ENCODE data around the gene PLA2G4E.

PLA2G4E gene

DNA sequence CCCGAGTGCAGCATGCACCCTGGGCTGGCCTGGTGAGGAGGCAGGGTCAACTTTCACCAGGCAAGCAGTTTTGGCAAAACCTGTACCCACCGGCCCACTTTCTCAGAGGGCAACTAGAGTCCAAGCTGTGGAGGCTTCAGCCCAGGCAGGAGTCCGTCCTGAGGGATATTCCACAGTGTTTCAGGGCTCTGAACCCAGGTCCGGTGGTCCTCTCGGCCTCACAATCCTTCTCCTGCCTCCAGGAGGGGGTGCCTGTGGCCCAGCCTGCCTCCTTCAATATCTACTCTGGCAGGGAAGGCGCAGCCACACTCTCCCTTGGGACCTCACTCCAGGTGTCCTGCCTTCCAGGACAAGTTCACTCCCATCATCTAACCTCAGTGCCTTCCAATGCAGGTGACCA is 3.9 kb downstream of the PLA2G4E start:
- no peak for DNase-seq

DNA sequence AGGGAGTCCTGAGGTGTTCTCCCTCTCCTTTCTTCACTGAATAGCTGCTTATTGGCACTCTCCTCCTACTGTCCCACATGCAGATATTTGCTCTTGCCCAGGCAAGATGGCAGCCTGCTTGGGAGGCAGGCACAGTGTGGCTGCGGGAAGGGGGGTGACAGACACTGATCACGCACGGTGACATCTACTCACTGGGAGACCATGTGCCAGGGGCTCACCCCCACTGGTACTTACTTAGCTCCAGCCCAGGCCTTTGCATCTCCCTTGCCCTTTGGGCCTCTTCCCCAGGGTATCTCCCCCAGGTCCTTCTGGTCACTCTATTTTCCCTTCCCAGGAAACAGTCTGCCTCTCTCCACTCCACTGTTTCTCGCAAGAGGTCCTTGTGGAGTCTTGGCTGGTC is 6.4 kb downstream of the PLA2G4E start:
- no peak for DNase-seq

DNA sequence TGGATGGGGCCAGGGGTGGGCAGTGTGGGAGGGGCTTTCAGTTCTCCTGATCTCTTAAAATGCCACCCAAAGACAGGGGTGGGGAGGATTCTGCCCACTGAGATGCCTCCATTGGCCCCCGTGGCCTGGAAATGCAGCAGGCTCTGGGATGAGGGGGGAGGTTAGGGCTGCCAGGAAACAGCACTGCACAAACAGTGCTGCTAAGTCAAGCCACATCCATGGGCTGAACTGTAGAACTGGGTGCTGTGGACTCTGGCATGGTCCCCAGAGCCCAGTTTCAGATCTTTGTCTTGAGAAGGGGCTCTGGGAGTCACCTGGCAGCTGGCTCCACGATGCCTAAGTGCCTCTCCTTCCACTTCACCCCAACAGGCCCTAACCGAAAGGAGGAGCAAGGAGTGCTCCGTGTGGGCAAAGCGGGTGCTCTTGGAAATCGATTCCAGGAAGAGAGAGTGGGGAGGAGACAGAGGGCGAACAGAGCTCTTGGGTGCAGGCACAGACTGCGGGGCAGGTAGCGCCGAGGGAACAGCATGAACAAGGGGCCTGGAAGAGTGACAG is 7.8 kb downstream of the PLA2G4E start:
- DNase-seq = no peak

DNA sequence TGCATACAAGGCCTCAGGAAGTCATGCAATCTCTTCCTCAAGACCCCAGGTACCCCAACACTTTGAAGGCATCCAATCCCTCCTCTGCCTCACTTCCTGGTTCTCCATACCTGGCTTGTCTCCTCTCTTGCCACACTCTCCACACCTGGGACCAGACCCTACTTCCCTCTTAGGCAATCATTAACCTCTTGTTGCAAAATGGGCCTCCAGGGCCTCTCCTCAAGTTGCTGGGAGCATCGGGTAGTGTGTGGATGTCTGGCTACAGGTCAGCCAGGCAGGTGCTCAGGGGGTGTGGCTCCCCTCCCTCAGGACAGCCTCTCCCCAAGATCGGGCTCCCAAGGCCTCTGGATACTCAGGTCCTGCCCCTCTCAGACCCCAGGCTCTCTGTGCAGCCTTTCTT is 8.6 kb downstream of the PLA2G4E start:
- no peak for DNase-seq

DNA sequence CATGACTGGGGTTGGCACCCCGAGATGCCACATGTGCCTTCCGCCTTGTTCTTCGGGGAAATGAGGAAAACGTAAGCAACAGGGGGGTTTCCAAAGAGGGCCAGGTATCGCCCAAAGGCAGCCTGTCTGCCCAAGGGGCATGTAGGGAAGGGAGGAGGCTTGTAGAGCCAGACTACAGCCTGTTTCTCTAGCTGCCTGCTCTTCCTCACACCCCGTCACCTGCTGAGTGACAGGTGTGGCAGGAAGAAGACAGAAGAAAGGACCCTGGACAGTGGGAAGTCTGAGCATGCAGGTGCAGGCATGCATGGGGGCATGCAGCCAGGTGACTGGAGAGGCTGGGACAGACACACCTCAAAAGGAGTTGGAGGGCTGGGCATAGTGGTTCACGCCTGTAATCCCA is 9.8 kb downstream of the PLA2G4E start:
- no peak for DNase-seq

DNA sequence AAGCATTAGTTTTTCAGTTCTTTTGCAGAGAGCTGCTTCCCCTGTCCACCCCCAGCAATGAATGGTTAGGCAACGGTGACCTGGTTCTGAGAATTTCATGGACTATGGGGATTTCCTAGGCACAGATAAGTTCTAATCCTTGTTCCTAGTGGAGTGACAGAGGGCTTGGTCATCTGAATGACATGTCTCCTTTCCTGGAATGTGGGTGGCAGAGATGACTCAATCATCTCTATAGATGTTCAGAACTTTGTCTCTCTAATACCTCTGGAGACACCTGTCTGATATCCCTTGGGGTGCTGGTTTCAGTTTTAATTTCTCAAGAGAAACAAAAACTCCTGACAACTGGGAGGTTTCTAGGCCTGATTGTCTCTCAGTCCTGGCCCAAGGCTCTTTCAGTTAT is 10.4 kb downstream of the PLA2G4E start:
- DNase-seq = peak; percentile 7

DNA sequence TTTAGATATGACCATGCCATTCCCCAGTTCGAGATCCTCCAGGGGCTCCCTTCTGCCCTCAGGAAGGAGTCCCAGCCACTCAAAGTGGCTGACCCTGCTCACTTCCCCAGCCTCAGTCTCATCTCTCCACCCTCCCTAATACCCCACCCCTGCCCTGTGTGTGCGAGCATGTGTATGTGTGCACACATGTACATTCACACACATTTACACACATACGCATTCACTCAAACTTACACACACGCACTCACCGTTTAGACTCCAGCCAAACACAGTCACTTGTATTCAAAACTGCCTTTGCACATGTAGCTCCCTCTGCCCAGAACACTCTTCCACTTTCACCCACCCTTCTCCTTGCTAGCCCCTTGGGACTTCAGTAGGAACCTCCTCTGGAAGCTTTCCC is 11.4 kb downstream of the PLA2G4E start:
- no peak for DNase-seq

DNA sequence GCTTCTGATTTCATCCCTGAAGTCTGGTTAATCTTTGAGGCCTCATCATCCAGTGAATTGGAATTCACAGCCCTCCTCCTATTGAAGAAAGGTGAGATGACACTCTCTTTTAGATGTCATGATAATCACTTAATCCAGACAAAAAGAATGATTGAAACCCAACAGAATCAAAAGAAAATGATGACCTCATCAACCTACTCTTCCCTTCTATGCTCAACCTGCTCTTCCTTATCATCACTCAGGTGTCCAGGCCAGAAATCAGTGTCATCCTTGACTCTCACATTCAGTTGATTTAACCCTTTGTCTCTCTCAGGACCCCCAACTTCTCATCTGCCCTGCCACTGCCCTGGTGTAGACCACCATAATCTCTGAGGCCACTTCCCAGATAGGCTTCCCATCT is 11.8 kb downstream of the PLA2G4E start:
- no peak for DNase-seq

DNA sequence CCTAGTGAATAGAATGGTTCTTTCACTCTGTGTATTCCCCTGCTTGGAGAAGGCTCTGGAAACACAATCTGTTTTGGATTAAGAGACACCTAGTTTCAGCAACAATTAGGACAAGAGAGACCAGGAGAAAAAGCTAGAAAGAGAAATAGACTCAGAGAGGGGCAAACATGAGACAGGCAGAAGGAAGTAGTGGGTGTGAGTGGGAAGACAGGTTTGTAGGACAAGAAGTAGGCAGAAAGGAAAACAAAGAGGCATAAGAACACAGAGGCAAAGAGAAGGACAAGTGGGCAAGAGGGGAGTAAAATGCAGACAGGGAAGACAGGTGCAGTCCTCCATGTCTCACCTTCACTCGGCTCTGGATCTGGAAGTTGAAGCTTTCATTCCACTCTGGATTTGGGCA is 13.5 kb downstream of the PLA2G4E start:
- DNase-seq = no peak

DNA sequence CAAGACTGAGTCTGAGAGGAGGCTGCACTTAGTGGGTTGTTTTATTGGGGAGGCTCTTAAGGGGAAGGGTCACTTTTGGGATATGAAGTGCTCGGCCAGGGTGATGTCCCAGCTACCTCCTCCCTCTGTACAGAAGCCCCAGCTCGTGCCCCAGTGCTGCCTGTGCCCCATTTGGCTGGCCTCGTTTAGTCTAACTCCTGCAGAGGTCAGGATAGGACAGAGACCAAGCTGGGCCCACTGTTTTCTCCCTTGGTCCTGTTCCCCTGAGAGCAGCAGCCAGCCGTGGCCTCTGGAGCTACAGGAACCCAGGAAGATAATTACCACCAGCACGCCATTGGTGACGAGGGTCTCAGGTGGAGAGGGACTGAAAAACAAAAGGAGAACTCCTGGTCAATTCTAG is 18.5 kb downstream of the PLA2G4E start:
- no peak for DNase-seq

DNA sequence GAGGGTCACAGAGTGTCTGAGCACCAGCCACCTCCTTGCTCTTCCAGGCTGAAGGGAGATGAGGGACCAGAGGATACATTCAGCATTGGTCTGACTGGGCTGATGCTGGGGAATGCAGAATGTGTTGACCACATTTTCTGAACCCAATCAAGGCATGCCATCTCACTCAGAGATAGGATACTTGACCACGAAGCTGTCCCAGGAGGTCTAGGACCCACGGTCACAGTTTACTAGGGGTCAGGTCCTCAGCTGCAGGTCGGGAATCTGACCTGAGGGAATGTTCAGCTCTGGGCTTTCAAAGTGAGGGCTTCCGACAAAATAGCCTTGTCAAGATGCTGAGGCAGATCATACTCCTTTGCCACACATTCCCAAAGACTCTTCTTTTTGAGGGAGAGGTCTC is 19.6 kb downstream of the PLA2G4E start:
- DNase-seq = no peak

DNA sequence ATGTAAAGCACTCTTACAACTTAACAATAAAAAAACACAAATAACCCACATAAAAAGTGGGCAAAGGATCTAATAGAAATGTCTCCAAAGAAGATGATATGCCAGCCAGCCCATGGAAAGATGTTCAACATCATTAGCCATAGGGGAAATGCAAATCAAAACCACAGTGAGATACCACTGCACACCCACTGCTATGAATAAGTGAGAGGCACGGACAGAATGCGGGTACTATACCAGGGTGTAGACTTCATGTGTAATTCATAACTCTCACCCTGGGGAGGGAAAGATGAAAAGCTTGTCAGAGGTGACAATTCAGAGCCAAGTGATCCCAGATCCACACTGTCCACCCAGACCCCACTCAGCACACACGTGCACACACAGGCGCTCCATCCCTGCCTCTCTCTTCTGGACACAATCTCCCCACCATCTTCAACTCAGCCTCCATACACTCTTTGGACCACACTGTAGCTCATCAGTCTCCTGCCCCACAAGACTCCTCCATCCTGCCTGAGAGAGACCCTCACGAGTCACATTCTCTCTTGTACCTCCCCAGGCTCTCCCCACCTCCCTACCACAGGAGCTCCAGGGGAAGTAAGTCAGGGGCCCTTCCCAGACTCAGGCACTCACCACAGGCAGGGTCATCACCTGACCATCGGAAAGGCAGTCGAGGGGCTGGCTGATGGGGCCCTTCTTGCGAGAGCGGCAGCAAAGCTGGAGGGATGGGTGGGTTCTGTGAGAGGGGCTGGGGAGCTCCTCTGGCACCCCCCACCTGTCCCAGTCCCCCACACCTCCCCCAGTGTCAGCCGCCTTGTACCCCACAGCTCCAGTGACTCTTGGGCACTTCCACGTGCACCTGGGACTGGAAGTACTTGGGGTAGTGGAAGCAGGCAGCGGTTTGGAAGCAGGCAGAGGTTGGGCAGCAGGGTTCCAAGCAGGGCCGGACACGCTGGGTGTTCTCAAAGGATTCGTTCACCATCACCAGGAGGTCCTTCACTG is 21.3 kb downstream of the PLA2G4E start:
- no peak for DNase-seq

DNA sequence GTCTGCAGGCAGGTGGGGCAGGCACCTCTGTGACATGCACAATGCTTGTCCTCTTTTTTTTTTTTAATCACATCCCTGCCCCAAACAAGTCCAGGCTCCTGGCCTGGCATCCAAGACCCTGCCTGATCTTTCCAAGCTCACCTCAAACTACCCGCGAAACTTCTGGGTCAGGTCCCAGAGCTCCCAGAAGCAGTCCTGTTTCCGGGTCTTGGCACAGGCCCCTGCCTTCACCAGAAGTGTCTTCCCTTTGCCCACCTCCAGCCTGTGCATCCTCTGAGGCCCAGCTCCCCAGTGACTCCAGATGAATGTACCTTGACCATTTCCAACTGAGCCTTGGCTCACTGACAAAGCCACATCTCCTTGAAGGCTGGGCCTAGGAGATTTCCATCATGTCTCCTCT is 23.0 kb downstream of the PLA2G4E start:
- DNase-seq = no peak

DNA sequence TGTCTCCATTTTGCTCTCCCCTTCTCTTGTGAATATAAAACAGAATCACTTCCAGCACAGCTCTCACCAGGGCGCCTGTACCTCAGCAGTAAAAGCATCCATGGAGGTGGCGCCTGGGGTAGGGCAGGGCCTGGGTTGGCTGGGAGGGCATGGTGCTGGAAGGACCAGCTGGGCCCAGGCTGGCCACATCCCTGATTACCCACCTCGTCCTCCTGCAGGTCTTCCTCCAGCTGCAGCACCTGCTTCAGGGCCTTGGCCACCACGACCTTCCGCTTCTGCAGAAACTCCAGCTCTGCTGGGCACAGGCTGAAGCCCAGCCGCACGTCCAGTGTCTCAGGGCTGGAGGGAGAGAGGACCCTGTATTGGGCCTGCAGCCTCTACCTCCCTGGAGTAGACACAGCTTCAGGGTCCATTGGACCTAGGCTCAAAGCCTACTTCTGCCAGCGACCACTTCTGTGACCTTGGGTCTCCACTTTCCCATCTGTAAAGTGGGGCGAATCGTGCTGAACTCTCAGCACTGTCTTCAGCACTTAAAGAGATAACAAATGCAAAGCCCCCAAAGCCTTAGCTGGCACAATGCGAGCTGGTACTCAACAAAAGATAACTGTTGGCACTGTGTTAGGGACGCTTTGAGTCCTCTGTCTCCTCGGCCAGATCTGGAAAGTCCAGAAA is 23.8 kb downstream of the PLA2G4E start:
- DNase-seq = no peak

DNA sequence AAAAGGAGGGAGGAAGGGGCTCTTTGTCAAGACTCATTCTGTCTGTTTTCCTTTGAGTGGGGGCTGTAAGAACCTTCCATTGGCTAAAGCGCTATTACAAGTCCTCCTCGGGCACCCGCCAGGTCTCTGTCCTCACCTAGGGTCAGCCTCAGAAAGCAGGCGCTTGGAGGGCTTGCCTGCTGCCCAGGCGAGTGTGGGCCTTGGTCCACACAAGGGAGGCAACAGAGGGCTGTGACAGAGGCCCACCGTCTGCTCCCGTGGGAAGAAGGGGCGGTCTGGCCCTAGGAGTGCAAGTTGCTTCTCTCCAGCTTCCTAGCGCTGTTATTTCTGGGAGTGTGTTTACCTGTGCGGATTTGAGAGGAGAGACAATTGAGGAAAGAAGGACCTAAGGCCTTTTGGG is 24.5 kb downstream of the PLA2G4E start:
- DNase-seq = no peak

DNA sequence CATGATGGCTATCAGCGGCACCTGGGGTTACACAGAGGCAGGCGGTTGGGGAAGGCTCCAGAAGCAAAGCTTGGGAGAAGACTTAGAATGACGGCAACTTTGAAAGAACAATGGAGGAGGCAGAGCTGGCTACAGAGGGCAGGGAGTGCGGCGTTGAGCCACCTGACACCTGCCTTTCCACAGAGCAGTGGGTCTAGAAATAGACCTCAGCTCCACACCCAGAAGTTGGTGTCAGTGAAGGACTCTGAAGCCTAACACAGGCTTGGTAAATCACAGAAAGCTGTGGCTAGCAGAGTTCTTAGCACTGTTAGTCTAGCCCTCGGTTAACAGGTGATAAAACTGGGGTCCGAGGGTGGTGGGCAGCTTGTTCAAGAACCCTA is 25.4 kb downstream of the PLA2G4E start:
- no peak for DNase-seq

DNA sequence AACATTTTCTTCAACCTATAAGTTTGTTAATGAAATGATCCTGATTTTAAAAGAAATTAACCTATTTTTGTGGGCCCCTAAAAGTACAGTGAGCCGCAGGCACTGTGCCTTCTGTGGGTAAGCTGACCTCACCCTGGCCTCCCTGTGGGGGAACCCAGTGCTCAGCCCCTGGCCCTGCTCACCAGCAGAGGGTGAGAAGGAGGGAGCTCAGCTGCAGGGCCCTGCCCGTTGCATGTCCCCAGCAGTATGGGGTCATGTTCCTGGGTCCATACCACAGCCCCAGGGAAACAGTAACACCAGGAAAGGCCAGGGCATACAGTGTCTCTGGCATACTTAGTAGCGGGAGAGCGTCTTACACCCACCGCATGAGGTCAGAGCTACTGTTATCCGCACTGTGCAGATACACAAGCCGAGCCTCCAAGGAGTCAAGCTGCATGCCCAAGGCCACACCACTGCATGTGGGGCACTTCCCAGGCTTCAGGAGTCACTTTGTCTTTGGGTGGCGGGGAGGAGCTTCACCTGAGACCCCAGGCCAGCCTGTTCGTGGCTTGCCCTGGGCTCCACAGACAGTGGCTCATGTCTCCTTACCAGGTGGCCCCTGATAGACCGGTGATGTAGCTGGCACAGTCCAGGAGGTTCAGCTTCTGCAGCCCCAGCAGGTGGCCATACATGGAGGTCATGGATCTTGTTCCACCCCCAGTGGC is 25.9 kb downstream of the PLA2G4E start:
- DNase-seq = no peak

DNA sequence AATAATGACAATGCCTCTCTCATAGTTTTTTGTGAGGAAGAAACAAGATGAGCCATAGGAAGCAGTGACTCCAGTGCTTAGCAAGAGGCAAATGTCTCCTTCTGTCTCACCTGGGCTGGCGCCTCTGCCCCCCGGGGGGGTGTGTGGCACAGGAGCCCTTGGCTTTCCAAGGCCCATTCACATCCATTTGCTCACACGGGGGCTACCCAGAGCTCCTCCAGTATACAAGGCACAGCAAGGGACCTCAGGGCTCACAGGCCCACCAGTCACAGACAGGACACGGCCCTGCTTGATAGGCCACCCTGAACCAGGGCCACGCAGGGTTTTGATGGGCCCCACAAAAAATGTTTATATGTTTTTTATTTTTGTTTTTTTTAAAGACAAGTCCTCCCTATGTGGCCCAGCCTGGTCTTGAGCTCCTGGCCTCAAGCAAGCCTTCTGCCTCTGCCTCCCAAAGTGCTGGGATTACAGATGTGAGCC is 26.6 kb downstream of the PLA2G4E start:
- DNase-seq = no peak

DNA sequence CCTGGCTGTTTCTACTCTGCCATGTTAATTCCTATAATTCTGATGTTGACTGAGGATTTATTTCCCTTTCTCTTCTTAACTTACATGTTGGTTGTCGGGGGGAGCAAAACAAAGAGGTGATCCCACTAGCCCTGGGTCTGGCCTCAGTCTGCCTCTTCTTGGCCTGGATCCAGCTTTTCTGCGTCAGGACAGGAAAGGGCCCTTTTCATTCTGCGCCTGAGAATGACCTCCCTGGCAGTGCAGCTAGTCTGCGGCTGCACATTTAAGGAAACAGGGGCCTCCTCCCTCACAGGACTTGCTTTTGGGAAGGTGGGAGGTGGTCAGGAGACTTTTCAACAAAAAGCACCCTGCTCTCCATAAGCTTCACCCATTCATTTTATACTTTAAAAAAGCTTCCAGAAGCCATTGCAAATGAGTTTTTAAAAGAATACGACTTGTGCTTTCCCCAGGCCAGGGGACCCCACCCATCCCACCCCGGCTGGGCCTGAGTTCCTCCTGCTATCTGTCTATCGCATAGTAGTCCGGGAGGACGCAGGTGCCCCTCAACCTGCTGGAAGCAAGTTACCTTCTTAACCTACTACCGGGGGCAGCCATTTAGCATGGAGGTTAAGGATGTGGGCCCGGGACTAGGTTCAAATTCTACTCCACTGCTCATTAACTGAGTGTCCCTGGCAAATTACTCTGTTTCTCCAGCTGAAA is 27.2 kb downstream of the PLA2G4E start:
- no peak for DNase-seq

DNA sequence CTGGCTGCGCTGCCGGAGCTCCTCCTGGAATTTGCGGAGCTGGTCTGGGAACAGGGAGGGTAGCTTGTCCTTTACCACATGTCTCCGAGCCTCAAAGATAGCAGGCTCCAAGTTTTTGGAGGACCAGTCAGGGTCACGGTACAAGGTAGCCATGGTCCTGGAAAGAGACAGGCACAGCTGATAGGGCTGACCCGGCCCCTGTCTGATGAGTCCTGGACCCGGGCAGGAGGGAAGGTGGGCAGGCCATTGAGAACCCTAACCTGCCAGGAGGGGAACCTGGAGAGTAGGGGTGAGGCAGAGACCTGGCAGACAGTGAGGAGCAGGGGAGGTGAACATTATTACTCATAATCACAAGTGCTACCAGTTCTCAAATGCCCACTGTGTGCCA is 28.0 kb downstream of the PLA2G4E start:
- DNase-seq = no peak

DNA sequence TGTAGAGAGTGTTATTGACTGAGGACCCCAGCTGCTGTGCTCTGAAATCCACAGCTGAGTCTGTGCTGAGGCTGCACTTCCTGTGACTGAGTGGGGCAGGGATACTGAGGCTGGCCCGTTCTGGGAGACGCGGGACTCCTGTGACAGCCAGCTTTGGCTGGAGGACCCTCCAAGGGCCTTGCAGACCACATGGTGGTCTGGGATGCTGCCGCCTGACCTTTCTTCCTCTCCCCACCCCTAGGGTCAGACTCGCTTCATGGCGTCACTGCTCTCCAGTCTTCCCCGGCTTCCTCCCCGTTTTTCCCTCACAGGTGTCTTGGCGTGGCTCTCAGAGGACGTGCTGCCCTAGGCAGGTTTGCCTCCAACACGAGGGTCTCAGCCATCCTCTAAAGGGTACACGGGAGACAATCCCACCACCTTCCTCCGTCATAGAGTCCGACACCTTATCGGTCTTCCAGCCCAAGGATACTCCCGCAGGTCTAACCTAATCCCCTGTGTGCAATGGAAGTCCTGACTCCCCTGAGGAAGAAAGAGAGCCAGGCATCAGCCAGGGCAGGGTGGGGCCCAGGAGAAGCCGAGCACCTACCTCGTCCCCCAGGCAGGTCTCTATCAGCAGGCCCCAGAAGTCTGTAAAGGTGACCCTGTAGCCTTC is 28.6 kb downstream of the PLA2G4E start:
- DNase-seq = no peak

DNA sequence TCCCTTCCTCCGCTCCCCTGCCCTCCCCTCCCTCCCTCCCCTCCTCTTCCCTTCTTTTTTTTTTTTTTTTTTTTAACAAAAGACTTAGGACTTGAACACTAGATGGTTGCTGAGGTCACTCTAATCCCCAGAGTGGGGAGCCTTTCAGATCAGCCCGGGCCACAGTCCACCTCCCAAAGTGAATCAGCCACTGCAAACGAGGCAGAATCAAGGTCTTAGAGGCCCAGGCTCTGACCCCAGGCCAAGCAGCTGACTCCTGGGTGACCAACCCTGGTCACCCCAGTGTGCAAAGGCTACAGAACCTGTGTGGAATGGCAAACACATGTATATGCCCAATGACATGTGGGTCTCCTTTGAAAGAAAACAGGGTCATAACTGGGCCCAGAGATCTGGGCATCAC is 30.2 kb downstream of the PLA2G4E start:
- DNase-seq = no peak
